A673 (cell line): ENCODE data around the gene AGTPBP1. TPM values are rescaled to one million over a fixed set of nuclear protein-coding genes. Genes with fewer than 3 reads are reported as not detected.

ENCODE experiments used
- BruUV-seq: library from RNA; stranded (reverse); fragments of 400-500 nt; replicated peaks from 2 replicates; lab custom pipeline; 2021; lab: Mats Ljungman, UMichigan
- CTCF ChIA-PET: fragments of 300-600 bp; sonication (Branson Sonifier 250); formaldehyde crosslinking; loops from one replicate; lab custom pipeline; 2022; ENCODE audit warnings: antibody characterized with exemption; lab: Charles Lee
- POLR2A ChIA-PET: fragments of 300-600 bp; sonication (Branson Sonifier 250); formaldehyde crosslinking; loops from one replicate; lab custom pipeline; 2022; ENCODE audit warnings: antibody characterized with exemption; ENCODE audit not compliant: low non-redundant PET; lab: Charles Lee
- DNase-seq: peaks from one replicate; pipeline ENCODE4 v3.0.0-alpha.2; 2015; ENCODE audit warnings: low spot score
- H3K27ac ChIP-seq: fragments of 200-600 bp; sonication (generic); 2 replicates; pipeline ENCODE4 v1.5.1; 2016; ENCODE audit warnings: mixed run types, low read depth, mild to moderate bottlenecking, mixed read lengths, antibody characterized with exemption, low read length; ENCODE audit not compliant: poor library complexity, severe bottlenecking
- H3K27me3 ChIP-seq: fragments of 200-600 bp; sonication (generic); replicated peaks from 2 replicates; pipeline ENCODE4 v1.6.1; 2017; ENCODE audit warnings: mixed run types, low read depth, mild to moderate bottlenecking, mixed read lengths, antibody characterized with exemption, low read length; ENCODE audit not compliant: insufficient read depth, poor library complexity
- H3K36me3 ChIP-seq: fragments of 200-600 bp; sonication (generic); 2 replicates; pipeline ENCODE4 v1.6.1; 2016; ENCODE audit warnings: mixed run types, mild to moderate bottlenecking, mixed read lengths, antibody characterized with exemption, low read length; ENCODE audit not compliant: insufficient read depth, poor library complexity, severe bottlenecking
- H3K4me1 ChIP-seq: fragments of 200-600 bp; sonication (generic); 2 replicates; pipeline ENCODE4 v1.6.1; 2017; ENCODE audit warnings: mixed run types, mild to moderate bottlenecking, mixed read lengths, antibody characterized with exemption, low read length; ENCODE audit not compliant: insufficient read depth, poor library complexity, severe bottlenecking
- H3K4me3 ChIP-seq: fragments of 200-600 bp; sonication (generic); 2 replicates; pipeline ENCODE4 v1.5.1; 2016; ENCODE audit warnings: low read depth, mixed run types, mild to moderate bottlenecking, mixed read lengths, low read length; ENCODE audit not compliant: poor library complexity, severe bottlenecking
- H3K9me3 ChIP-seq: fragments of 200-600 bp; sonication (generic); 2 replicates; pipeline ENCODE4 v1.6.1; 2016; ENCODE audit warnings: mixed run types, low read depth, mild to moderate bottlenecking, mixed read lengths, antibody characterized with exemption, low read length; ENCODE audit not compliant: poor library complexity, severe bottlenecking
- EZH2 ChIP-seq: fragments of 200-600 bp; sonication (generic); IDR thresholded peaks from 2 replicates; pipeline ENCODE4 v1.6.1; 2017; ENCODE audit warnings: borderline replicate concordance, low read depth, mild to moderate bottlenecking, mixed read lengths, antibody characterized with exemption, low read length; ENCODE audit not compliant: poor library complexity, severe bottlenecking
- intact Hi-C: fragments of 100-400 bp; cut with micrococcal nuclease; formaldehyde crosslinking; loops from one replicate; pipeline ENCODE4 v1.10.0; 2022; ENCODE audit not compliant: unreplicated experiment
- total RNA-seq: library from RNA; stranded (reverse); gene quantifications from 2 replicates; pipeline ENCODE4 v1.2.3, GENCODE V29; 2021
- TF ChIP-seq, protein P1 (sequence below): fragments of 300-800, 200-600 bp; sonication (generic); conservative IDR thresholded peaks from 2 replicates; pipeline ENCODE4 v1.5.1; 2017; ENCODE audit warnings: low read depth, mild to moderate bottlenecking, antibody characterized with exemption, low read length, moderate library complexity, mixed read lengths

The AGTPBP1 gene
- total RNA-seq, 1 experiment from 2014 or later = 24.7 TPM

DNA sequence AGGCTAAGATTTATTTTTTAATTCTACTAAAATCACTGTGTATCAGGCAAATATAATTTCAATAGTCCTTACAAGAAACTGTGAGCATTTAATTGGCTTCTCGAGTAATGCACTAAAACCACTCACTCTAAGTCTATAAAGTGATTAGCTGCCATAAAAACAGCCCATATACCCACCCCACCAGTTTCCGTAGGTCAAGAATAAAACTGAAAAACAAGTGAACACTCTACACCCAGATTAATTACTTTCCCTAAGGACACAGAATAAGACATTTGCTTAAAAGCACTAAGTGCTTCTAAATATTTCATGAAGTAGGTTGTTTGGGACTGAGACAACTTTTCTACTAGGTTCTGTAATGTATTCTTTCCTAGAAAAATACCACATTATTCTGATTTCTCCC is 194.2 kb downstream of the AGTPBP1 start:
- intact Hi-C loops = no loop called here
- ChIA-PET CTCF (no interaction called here), POLR2A (no interaction called here)
- Histone ChIP-seq H3K9me3 (no peaks in the 10 kb centered on the region), H3K4me1 (no peaks in the 10 kb centered on the region), H3K27me3 (no peaks in the 10 kb centered on the region), H3K4me3 (no peak overlapping the region), H3K36me3 (no peaks in the 10 kb centered on the region), H3K27ac (no peak overlapping the region)
- TF ChIP-seq, protein P1, sequence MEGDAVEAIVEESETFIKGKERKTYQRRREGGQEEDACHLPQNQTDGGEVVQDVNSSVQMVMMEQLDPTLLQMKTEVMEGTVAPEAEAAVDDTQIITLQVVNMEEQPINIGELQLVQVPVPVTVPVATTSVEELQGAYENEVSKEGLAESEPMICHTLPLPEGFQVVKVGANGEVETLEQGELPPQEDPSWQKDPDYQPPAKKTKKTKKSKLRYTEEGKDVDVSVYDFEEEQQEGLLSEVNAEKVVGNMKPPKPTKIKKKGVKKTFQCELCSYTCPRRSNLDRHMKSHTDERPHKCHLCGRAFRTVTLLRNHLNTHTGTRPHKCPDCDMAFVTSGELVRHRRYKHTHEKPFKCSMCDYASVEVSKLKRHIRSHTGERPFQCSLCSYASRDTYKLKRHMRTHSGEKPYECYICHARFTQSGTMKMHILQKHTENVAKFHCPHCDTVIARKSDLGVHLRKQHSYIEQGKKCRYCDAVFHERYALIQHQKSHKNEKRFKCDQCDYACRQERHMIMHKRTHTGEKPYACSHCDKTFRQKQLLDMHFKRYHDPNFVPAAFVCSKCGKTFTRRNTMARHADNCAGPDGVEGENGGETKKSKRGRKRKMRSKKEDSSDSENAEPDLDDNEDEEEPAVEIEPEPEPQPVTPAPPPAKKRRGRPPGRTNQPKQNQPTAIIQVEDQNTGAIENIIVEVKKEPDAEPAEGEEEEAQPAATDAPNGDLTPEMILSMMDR = no peak
- no peak for TF ChIP-seq EZH2
- no peak for DNase-seq
- BruUV-seq = no TSS peak

DNA sequence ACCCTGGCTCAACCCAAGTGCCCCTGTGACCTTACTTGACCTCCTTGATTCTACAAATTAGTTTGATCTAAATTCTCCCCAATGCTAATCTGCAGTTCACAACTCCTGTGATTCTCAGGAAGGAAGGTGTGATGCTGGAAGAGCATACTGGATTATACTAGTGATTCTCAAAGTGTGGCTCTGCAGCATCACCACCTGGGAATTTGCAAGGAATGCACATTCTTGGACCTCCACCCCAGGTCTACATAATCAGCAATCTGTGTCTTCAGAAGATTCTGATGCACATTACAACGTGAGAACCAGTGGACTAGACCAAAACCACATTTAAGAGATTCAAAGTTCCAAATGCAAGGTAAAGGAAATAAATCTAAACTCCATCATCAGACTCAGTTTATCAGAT is 198.6 kb downstream of the AGTPBP1 start:
- intact Hi-C loops = no loop called here
- no TSS peak for BruUV-seq
- H3K27me3 ChIP-seq = no peaks in the 10 kb centered on the region
- H3K36me3 ChIP-seq = no peaks in the 10 kb centered on the region
- TF ChIP-seq EZH2 = no peak
- TF ChIP-seq, protein P1 = no peak
- no peak for DNase-seq
- CTCF ChIA-PET = no interaction called here
- H3K4me3 ChIP-seq = no peak overlapping the region
- no peaks in the 10 kb centered on the region for H3K4me1 ChIP-seq
- POLR2A ChIA-PET = no interaction called here
- H3K27ac ChIP-seq = no peak overlapping the region
- no peaks in the 10 kb centered on the region for H3K9me3 ChIP-seq

DNA sequence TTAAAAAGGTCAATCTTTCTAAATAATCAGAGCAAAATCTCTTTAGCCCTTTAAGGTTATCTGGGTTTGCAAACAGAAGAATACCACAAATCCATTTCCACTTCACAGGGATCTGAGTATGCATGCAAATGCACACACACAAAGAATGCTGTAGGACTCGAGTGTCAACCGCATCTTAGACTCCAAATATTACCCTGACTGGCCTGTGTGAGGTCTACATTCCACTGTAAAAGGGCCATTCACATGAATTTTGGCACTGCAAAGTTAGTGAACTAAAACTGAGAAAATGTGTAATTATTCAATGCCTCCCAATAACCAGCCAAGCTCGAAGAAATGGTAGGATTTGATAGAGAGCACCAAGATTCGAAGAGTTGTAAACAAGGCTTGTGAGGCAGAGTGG is 199.9 kb downstream of the AGTPBP1 start:
- H3K4me1 ChIP-seq = no peaks in the 10 kb centered on the region
- CTCF ChIA-PET = no interaction called here
- H3K36me3 ChIP-seq = no peaks in the 10 kb centered on the region
- intact Hi-C loops = no loop called here
- no peaks in the 10 kb centered on the region for H3K9me3 ChIP-seq
- no TSS peak for BruUV-seq
- H3K27me3 ChIP-seq = no peaks in the 10 kb centered on the region
- H3K27ac ChIP-seq = no peak overlapping the region
- H3K4me3 ChIP-seq = no peak overlapping the region
- DNase-seq = no peak
- POLR2A ChIA-PET = no interaction called here
- no peak for TF ChIP-seq EZH2
- TF ChIP-seq, protein P1 = no peak
